Fibroblast of the aortic adventitia (primary cell): ENCODE measurements around the gene GUCA1A. TPM values are rescaled to one million over a fixed set of nuclear protein-coding genes. Genes with fewer than 3 reads are reported as not detected.
"Not testable (repeated sequence)": the region's sequence is repeated elsewhere in the genome, so short reads cannot be mapped to it uniquely, and the experiment has no call there.

Source experiments
- DNase-seq: peaks from one replicate; pipeline ENCODE4 v3.0.0-alpha.2; 2010; ENCODE audit warnings: low read depth
- H3K4me3 ChIP-seq: 2 replicates; pipeline ENCODE4 v1.5.1; 2011; ENCODE audit warnings: low read depth, mild to moderate bottlenecking, control low read depth, low read length, moderate library complexity
- CTCF ChIP-seq: IDR thresholded peaks from 2 replicates; pipeline ENCODE4 v1.5.1; 2011; ENCODE audit warnings: mild to moderate bottlenecking, low read length, control low read depth, inconsistent platforms; ENCODE audit not compliant: insufficient read depth
- total RNA-seq: library from RNA; depleted of rRNA; stranded (reverse); fragments of >200 nt; gene quantifications from 2 replicates; pipeline ENCODE4 v1.2.3, GENCODE V29; 2012; ENCODE audit warnings: low replicate concordance

The GUCA1A gene
- total RNA-seq, 1 donor, result not detected

GRCh38 chr6:42203183-42203582 lies 30.0 kb downstream of the GUCA1A start:
- no peak for TF ChIP-seq CTCF
- H3K4me3 ChIP-seq, result no peak overlapping the region
- DNase-seq, result no peak

- no peak overlapping the region for H3K4me3 ChIP-seq
- no peak for DNase-seq
- no peak for TF ChIP-seq CTCF
These were observed 31.7 kb downstream of the GUCA1A start for GRCh38 chr6:42204768-42205282.

- not testable (repeated sequence) for DNase-seq, H3K4me3 ChIP-seq
These were observed 34.4 kb downstream of the GUCA1A start for GRCh38 chr6:42207559-42207958.

- H3K4me3 ChIP-seq, result no peak overlapping the region
- no peak for TF ChIP-seq CTCF
- DNase-seq, result no peak
These were observed 37.4 kb downstream of the GUCA1A start for GRCh38 chr6:42210551-42210950.

GRCh38 chr6:42211726-42212125 lies 38.6 kb downstream of the GUCA1A start:
- no peak overlapping the region for H3K4me3 ChIP-seq
- no peak for TF ChIP-seq CTCF
- DNase-seq, result no peak

GRCh38 chr6:42212442-42212841 lies 39.3 kb downstream of the GUCA1A start:
- no peak for TF ChIP-seq CTCF
- no peak for DNase-seq
- no peak overlapping the region for H3K4me3 ChIP-seq

- DNase-seq, result not testable (repeated sequence)
- peak overlapping the region; percentile 96 for H3K4me3 ChIP-seq
These were observed 43.3 kb downstream of the GUCA1A start for GRCh38 chr6:42216495-42216894.

- no peak for TF ChIP-seq CTCF
- no peak for DNase-seq
- peak overlapping the region; percentile 96 for H3K4me3 ChIP-seq
These were observed 44.0 kb downstream of the GUCA1A start for GRCh38 chr6:42217157-42217518.
